Colonic mucosa (tissue), 4 donors: Measurements from ENCODE around the gene EPC2. TPM values are rescaled to one million over a fixed set of nuclear protein-coding genes. Genes with fewer than 3 reads are reported as not detected.

Experiments used
- DNase-seq: peaks from one replicate; pipeline ENCODE4 v3.0.0-alpha.2; 2020
- H3K27ac ChIP-seq: fragments of 200-600 bp; one replicate; pipeline ENCODE4 v1.8.0; 2021
- H3K27me3 ChIP-seq: fragments of 200-600 bp; one replicate; pipeline ENCODE4 v1.8.0; 2021
- H3K36me3 ChIP-seq: fragments of 200-600 bp; one replicate; pipeline ENCODE4 v1.8.0; 2021
- H3K4me1 ChIP-seq: fragments of 200-600 bp; one replicate; pipeline ENCODE4 v1.8.0; 2021; ENCODE audit warnings: mild to moderate bottlenecking
- H3K4me3 ChIP-seq: fragments of 200-600 bp; one replicate; pipeline ENCODE4 v1.8.0; 2021
- H3K9ac ChIP-seq, 2 donors: one replicate each; pipeline ENCODE4 v1.7.0; 2013; ENCODE audit warnings: control low read depth in 2 of 2, low read depth in 2 of 2, low read length in 2 of 2
- H3K9me3 ChIP-seq: fragments of 200-600 bp; one replicate; pipeline ENCODE4 v1.8.0; 2021
- intact Hi-C: fragments of 100-400 bp; cut with DNase I; formaldehyde crosslinking; loops from one replicate; pipeline ENCODE4 v1.14.1; 2022
- total RNA-seq, 2 donors: library from RNA; stranded (reverse); fragmentation: NEBNext Ultra II Directional in 1 of 2; extraction: Animal tissue kit (Norgen Biotek cat#: 25700) in 1 of 2; gene quantifications; one replicate each; pipeline ENCODE4 v1.2.1, GENCODE V29; 2021
- TF ChIP-seq, protein P1 (sequence below): fragments of 200-600 bp; IDR thresholded peaks from one replicate; pipeline ENCODE4 v1.8.0; 2022; ENCODE audit warnings: antibody characterized with exemption, mild to moderate bottlenecking
- donor health status: healthy.
- donor health status: DM: no; HTN: no; CAD: no.
- donor health status: DM: no; HTN: no; CAD: no.

EPC2 gene
- total RNA-seq, 2 donors from 2014 or later, result 18.4 to 20.7 TPM

DNA sequence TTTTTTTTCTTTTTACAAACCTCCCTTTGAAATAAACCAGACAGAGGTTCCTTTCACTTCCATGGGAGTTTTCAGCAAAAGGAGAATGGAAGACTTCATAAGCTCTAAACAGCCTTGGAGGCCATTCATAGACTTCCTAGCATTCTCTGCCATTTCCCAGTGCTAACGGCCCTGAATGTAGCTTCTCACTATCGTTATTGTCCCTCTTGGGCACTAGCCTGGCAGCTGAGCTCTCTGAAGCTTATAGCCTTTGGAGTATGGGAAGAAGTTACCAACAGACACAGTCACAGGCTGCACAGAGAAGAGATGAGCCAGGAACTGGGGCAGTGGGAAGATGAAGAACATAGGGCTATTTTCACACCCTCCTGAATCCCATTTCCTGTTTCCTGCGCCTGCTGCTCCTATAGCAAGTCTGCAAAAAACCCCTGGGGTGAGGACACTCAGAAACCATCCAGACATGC, 29.1 kb upstream of the EPC2 start:
- H3K9me3 ChIP-seq, result no peaks in the 10 kb centered on the region
- no peak for DNase-seq

DNA sequence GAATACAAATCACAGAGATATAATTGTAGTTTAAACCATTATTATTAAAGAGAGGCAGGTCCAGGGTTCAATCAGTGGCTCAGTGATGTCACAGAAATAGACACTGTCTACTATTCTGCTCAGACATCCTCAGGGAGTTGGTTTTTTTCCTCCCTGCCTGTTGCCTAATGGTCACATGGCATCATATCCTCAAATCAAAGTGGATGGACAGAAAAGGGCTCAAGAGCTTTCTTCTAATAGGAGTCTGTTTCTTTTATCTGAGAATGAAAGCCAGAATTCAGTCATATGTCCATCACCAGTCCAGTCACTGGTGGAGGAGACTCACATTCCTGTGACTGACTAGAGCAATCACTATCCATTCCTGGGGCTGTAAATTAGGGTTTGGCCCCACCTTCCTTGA, 27.9 kb upstream of the EPC2 start:
- Histone ChIP-seq H3K4me1 (no peaks in the 10 kb centered on the region), H3K27ac (no peak overlapping the region), H3K9ac (no peak overlapping the region), H3K36me3 (no peaks in the 10 kb centered on the region), H3K9me3 (no peaks in the 10 kb centered on the region), H3K4me3 (no peak overlapping the region), H3K27me3 (no peaks in the 10 kb centered on the region)
- intact Hi-C loops, result no loop called here
- no peak for DNase-seq
- TF ChIP-seq, protein P1, sequence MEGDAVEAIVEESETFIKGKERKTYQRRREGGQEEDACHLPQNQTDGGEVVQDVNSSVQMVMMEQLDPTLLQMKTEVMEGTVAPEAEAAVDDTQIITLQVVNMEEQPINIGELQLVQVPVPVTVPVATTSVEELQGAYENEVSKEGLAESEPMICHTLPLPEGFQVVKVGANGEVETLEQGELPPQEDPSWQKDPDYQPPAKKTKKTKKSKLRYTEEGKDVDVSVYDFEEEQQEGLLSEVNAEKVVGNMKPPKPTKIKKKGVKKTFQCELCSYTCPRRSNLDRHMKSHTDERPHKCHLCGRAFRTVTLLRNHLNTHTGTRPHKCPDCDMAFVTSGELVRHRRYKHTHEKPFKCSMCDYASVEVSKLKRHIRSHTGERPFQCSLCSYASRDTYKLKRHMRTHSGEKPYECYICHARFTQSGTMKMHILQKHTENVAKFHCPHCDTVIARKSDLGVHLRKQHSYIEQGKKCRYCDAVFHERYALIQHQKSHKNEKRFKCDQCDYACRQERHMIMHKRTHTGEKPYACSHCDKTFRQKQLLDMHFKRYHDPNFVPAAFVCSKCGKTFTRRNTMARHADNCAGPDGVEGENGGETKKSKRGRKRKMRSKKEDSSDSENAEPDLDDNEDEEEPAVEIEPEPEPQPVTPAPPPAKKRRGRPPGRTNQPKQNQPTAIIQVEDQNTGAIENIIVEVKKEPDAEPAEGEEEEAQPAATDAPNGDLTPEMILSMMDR, result no peak

More for the DNA sequence above, 29.1 kb upstream of the EPC2 start:
- H3K4me1 ChIP-seq, result no peaks in the 10 kb centered on the region
- H3K27me3 ChIP-seq, result no peaks in the 10 kb centered on the region
- H3K4me3 ChIP-seq, result no peak overlapping the region
- no peak overlapping the region for H3K9ac ChIP-seq
- no peak overlapping the region for H3K27ac ChIP-seq
- H3K36me3 ChIP-seq, result no peaks in the 10 kb centered on the region
- intact Hi-C loops, result no loop called here
- TF ChIP-seq, protein P1, result no peak

- H3K4me1 ChIP-seq, result no peaks in the 10 kb centered on the region
- H3K27ac ChIP-seq, result no peak overlapping the region
- H3K9me3 ChIP-seq, result no peaks in the 10 kb centered on the region
- TF ChIP-seq, protein P1, result no peak
- H3K4me3 ChIP-seq, result no peak overlapping the region
- H3K36me3 ChIP-seq, result no peaks in the 10 kb centered on the region
- no peak for DNase-seq
- no peak overlapping the region for H3K9ac ChIP-seq
- no peaks in the 10 kb centered on the region for H3K27me3 ChIP-seq
- intact Hi-C loops, result no loop called here
Measured at GRCh38 chr2:148617219-148617618, 27.3 kb upstream of the EPC2 start.

GRCh38 chr2:148619560-148620195, 24.9 kb upstream of the EPC2 start:
- no peak overlapping the region for H3K4me3 ChIP-seq

DNA sequence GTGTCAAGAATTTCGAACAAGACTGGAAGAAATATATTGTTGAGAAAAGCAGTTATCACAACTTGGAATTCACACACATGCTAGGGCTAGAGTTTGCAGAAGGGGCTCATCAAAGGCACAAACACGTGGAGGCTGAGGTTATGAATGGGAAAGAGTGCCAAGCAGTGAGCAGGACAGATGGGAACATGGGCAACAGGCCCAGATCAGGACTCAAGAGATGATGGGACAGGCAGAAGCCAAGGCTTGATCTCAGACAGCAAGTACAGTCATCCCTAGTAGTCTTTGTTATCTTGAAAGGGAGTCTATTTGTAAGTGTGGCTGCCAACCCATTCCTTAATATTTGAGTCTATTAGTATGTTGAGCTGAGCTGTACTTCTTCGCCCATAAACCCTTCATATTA, 22.2 kb upstream of the EPC2 start:
- H3K27me3 ChIP-seq, result no peaks in the 10 kb centered on the region
- intact Hi-C loops, result no loop called here
- no peak for DNase-seq
- H3K27ac ChIP-seq, result no peak overlapping the region
- no peaks in the 10 kb centered on the region for H3K36me3 ChIP-seq
- no peaks in the 10 kb centered on the region for H3K9me3 ChIP-seq
- H3K9ac ChIP-seq, result no peak overlapping the region
- no peak overlapping the region for H3K4me3 ChIP-seq
- no peaks in the 10 kb centered on the region for H3K4me1 ChIP-seq
- TF ChIP-seq, protein P1, result no peak

More at GRCh38 chr2:148619560-148620195, 24.9 kb upstream of the EPC2 start:
- TF ChIP-seq, protein P1, result no peak
- Histone ChIP-seq H3K9ac (no peak overlapping the region), H3K27me3 (no peaks in the 10 kb centered on the region), H3K9me3 (no peaks in the 10 kb centered on the region), H3K4me1 (no peaks in the 10 kb centered on the region), H3K27ac (no peak overlapping the region), H3K36me3 (no peaks in the 10 kb centered on the region)
- intact Hi-C loops, result no loop called here
- DNase-seq, result no peak
